ENCODE measurements around the gene LRPAP1. TPM values are rescaled to one million over a fixed set of nuclear protein-coding genes. Genes with fewer than 3 reads are reported as not detected.

LRPAP1 gene
- total and polyA plus RNA-seq, 2 experiments from 2014 or later = 63.0 to 82.5 TPM

GRCh38 chr4:3508542-3508941, 23.7 kb downstream of the LRPAP1 start:
- H3K36me3 Mint-ChIP-seq (ENCODE audit: low read depth) = peaks cover 65% of the 10 kb centered on the region
- DNase-seq (ENCODE audit: low spot score) (no peak), ATAC-seq (no peak)
- Histone ChIP-seq H3K4me1 (ENCODE audit: insufficient read depth) (no peaks in the 10 kb centered on the region), H3F3A (replicated peaks; ENCODE audit: low read depth) (0 out of 2 replicates have a peak, but pooled peaks cover 2% of the 10 kb centered on the region), H3K79me2 (replicated peaks; ENCODE audit: insufficient read depth) (peaks cover 7% of the 10 kb centered on the region; the same call in 1 of the 2 replicates), H4K20me1 (replicated peaks; ENCODE audit: insufficient read depth) (peaks cover 32% of the 10 kb centered on the region), H3K27ac (ENCODE audit: low read depth) (no peak overlapping the region), H2AFZ (no peak overlapping the region), H3K9me2 (ENCODE audit: insufficient read depth) (no peaks in the 10 kb centered on the region), H3K27me3 (ENCODE audit: insufficient read depth) (no peaks in the 10 kb centered on the region), H3K4me3 (no peak overlapping the region), H3K4me2 (no peak overlapping the region), H3K36me3 (ENCODE audit: insufficient read depth) (peaks cover 24% of the 10 kb centered on the region; the same call in 1 of the 2 replicates)
- H3K4me3 Mint-ChIP-seq = no peak overlapping the region
- H3K4me1 Mint-ChIP-seq = no peaks in the 10 kb centered on the region
- TF ChIP-seq ZNF462 (CRISPR knock-in tag; IDR thresholded peaks at IDR 0.05) = no peak
- no peak for TF ChIP-seq STAT1 (IDR thresholded peaks at IDR 0.05; ENCODE audit: unreplicated experiment)
- no peak for TF ChIP-seq POLR2AphosphoS5 (IDR thresholded peaks at IDR 0.05; ENCODE audit: low read depth)
- no peak for TF ChIP-seq JUNB (IDR thresholded peaks at IDR 0.05; ENCODE audit: unreplicated experiment)
- TF ChIP-seq NANOG (IDR thresholded peaks at IDR 0.05; ENCODE audit: borderline replicate concordance) = no peak
- TF ChIP-seq ZNF331 (CRISPR knock-in tag; IDR thresholded peaks at IDR 0.05; ENCODE audit: low read depth) = no peak
- no peak for TF ChIP-seq EZH2phosphoT487 (IDR thresholded peaks at IDR 0.05; ENCODE audit: unreplicated experiment)
- no peak for TF ChIP-seq ETS1 (IDR thresholded peaks at IDR 0.05)
- H3K27ac Mint-ChIP-seq = no peak overlapping the region
- H3K9me3 Mint-ChIP-seq = 0 out of 3 replicates have a peak, but pooled peaks cover 3% of the 10 kb centered on the region
- peaks cover 2% of the 10 kb centered on the region for H3K27me3 Mint-ChIP-seq (ENCODE audit: insufficient read depth, low read depth, poor library complexity)
